C1 segment of cervical spinal cord (tissue), 14 donors: ENCODE data around the gene ANKRD44.
A peak's percentile ranks its signal among the peaks of the same experiment; 100 is the strongest.
"Not testable (repeated sequence)": the region's sequence is repeated elsewhere in the genome, so short reads cannot be mapped to it uniquely, and the experiment has no call there.

ENCODE experiments used
- DNase-seq, 14 donors: peaks; one replicate each; lab custom pipeline; 2025; lab: John Stamatoyannopoulos, UW

Gene ANKRD44

DNA sequence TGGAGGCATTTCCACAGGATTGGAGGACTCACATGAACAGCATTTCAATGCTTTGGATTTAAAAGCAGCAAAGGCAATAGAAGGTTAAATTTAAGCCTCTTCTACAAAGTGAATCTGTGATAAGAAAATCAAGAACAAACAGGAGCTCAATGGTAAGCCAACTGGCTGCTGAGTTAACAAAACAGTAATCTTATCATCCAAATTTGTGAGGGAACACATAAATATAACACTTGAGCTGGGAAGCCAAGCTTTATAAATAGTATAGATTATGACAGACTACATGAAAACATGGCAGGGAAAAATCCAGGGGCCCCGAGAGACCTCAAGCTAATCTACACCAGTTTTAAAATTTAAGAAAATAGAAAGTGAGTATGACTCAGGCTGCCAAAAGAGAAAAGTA is 275.6 kb downstream of the ANKRD44 start:
- DNase-seq, result no peak

DNA sequence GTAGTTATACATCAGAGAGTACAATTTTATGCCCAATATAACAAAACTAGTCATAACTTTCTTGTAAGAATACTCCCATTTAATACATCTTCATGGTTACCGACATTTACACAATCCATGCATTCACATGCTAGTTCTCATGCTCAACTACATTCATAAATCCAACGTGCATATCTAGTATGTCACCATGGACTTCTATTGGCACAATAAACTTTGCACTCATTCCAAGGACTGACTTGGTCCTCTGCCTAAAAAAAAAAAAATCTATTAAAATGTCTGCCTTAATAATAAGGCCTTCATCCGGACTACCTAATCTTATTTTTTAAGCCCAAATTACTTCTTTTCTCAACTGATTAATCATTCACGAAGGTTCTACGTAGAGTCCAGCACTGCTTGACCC is 276.3 kb downstream of the ANKRD44 start:
- no peak for DNase-seq

DNA sequence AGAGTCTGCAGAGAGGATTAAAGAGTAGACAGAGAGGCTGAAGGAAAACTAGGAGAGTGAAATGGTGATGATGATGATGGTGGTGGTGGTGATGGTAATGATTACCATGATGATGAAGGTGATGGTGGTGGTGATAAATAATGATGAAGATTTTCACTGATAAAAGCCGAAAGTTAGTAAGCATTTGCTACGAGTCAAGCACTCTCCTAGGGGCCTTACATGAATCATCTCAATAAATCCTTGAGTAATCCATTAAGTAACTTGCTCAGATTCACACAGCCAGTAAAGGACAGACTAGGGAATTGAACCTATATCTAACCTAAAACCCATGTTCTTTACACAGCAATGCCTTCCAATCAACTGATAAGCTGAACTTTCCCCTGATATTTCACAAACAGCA is 277.4 kb downstream of the ANKRD44 start:
- no peak for DNase-seq

DNA sequence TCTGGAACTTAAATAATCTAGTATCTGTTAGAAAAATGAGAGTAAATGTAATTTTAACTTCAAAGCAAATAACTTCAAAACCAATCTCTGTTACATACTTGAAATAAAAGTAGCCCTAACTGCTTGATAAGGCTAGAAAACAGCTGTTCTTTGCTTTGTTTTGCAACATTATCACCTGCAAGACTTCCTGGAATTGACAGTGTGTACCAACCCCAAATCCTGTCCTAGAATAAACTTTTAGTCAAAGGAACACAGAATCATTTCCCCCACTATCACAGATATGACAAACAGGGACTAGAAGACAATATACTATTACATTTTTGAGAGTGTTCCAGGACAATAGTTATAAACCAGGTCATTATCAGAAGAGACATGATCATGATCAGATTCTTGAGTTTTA is 278.8 kb downstream of the ANKRD44 start:
- no peak for DNase-seq

DNA sequence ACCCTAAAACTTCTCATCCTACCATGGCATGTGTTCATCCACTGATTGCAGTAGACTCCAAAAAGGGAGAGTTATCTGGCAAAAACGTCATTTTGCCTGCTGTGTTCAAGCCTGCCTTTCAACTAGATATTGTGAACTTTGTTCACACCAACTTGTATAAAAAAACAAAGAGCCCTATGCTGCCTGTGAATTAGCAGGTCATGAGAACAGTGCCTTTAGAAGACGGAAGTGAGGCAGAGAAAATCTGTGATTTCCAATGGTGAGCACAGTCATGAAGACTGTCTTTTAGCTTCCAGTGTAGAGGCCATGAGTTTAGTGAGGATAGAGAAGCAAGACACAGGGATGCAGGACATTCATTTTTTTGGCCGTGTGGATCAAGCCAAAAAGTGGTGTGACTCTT is 280.5 kb downstream of the ANKRD44 start:
- DNase-seq, result no peak

DNA sequence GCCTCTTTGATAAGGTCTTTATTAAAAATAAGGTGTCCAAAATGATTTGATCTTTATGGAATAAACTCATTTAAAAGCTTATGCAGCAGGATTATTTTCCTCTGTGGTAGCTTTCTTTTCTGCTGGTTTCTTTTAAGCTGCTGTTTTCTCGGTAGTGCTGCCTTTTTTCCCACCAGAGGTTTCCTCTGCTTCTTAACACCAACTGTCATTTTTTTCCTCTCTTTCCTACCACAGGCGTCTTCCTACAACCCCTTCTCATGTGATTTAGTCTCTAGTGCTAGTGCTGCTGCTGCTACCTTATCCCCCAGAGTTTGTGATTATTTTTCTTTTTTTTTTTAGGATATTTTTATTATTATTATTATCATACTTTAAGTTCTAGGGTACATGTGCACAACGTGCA is 281.9 kb downstream of the ANKRD44 start:
- DNase-seq, result no peak

DNA sequence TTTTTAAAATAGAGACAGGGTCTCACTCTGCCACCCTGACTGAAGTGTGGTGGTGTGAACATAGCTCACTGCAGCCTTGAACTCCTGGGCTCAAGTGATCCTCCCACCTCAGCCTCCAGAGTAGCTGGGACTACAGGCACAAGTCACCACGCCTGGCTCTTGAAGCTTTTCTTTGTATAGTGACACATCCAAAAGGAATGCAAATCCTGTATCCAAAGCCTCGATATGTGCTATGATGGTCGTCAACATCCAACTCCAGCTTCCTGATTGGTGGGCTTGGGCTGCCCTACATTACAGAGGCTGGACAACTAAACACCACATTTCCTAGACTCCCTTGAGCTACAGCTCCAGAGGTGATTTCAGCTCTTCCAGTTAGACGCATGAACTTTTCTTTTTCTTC is 282.4 kb downstream of the ANKRD44 start:
- no peak for DNase-seq

DNA sequence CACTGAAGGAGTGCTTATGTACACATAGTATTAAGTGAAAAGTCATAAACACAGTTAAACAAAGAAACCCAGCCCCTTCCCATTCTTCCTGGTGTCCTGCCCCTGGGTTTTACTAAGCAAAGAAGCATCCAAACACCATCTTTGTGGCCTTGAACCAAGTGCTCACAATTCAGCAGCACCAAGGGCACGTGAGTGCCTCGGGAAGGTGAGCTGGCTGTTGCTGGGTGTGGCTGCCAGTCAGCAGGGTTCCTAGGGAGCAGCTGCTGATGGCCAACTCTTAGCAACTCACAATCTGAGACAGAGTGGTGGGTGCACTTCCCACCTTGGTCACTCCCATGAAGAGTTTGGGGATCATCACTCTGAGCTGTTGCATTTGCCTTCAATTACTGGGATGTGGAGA is 286.4 kb downstream of the ANKRD44 start:
- no peak for DNase-seq

DNA sequence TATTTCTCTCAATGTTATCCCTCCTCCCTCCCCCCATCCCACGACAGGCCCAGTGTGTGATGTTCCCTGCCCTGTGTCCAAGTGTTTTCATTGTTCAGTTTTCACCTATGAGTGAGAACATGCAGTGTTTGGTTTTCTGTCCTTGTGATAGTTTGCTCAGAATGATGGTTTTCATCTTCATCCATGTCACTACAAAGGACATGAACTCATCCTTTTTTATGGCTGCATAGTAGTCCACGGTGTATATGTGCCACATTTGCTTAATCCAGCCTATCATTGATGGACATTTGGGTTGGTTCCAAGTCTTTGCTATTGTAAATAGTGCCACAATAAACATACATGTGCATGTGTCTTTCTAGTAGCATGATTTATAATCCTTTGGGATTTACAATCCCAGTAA is 289.7 kb downstream of the ANKRD44 start:
- DNase-seq, result not testable (repeated sequence)

DNA sequence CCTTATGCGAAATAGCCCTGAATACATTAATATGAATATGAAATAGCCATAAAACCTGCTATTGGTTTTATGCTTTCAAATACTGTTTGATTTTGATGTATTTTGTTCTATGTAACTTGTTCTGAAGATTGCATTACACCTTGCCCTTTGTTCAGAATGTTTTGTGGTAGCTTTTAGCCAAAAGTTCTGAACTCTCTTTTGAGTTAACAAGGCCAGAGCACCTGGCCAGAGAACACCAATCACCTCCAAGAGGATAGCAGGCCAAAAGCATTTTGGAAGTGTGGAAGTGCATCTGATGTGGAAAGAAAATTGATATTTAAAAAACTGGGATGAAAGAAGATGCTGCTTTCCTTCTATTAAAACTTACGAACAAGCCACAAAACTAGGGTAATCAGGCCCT is 297.5 kb downstream of the ANKRD44 start:
- no peak for DNase-seq

DNA sequence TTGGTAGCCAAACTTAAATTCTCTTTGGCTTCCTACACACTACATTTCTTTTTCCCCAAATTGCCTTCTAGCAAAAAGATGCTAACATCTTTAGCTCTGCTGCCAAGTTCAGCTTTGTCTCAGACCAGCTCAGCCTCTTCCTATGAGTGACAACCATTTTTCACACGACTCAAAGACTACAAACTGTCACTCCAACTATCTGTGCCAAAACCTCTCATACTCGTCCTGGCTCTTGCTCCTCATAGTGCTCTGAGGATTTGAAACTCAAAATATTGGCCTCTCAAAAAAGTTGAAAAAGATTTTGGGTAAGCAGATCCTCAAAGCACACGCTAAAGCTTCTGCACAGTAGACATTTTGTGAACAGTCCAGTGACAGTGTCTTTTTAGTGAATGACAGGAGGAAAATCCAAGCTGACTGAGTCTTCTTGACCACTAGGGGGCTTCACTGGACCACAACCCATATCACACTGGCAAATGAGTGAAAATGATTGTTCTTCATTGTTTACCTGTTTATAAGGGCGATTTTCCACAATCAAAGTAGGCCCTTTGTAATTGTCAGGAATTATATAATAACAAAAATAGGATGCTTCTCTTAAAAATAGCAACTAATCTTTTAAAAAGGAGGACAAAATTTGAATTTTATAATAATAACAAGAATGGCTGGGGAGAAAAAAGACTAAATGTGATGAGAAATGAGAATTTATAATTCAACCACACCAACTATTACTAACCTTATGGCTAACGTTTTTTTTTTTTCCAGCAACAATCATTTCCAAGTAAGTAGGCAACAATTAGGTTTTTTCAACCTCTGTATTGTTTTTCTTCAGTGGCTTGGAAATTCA is 298.6 kb downstream of the ANKRD44 start:
- DNase-seq, result peak in 7 of 14 donors; percentile 6 to 46 (median 16)

DNA sequence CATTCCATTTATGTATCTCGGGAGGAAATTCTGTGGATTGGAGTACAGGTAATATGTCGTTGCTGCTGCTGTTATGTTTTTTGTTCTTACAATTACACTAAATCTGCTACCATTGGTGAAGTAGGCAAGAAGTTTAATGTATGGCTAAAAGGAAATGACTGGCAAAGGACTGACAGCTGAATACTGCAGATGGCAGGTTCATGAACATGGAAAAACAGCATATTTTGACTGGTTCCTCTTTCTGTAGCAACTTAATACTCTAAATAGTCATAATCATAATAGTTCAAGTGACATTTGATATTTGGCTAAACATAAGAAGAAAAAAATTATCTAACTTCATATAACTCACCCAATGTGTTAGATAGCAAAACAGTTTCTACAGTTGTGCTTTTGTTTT is 299.6 kb downstream of the ANKRD44 start:
- no peak for DNase-seq

DNA sequence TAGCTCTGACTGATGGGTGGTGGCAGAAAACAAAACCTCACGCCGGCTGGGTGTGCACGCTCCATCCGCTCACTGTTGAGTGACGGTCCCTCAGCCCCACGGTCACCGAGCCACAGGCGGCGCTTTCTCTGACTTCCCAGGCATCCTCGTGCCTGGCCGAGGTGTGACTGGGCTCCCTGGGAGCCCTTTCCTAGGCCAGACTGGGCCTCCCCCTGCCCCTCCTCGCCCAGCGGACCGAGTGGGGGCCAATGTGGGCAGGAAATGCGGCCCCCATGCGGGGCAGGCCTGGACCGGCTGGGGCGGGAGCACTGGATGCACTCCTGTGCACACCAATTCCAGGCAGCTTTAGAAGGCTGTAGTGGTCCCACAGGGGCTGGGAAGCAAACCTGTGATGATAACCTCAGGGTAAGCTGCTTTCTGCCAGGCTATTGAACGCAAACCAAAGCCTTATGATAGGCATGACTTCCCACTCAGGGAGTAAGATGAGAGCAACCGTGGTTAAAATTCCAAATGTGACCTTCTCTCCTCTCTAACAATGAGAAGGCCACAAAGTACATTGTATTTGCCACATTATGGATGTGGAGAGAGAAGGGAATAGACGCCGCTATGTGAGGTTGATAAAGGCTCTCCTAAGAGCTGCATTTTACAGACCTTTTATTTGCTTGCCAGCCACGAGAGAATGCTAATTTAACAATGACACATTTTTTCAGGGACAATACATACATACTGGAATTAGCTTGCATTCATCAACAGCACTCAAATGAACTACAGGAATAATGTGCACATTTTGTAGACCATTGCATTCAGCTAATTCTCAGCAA is 300.2 kb downstream of the ANKRD44 start:
- DNase-seq, result no peak

DNA sequence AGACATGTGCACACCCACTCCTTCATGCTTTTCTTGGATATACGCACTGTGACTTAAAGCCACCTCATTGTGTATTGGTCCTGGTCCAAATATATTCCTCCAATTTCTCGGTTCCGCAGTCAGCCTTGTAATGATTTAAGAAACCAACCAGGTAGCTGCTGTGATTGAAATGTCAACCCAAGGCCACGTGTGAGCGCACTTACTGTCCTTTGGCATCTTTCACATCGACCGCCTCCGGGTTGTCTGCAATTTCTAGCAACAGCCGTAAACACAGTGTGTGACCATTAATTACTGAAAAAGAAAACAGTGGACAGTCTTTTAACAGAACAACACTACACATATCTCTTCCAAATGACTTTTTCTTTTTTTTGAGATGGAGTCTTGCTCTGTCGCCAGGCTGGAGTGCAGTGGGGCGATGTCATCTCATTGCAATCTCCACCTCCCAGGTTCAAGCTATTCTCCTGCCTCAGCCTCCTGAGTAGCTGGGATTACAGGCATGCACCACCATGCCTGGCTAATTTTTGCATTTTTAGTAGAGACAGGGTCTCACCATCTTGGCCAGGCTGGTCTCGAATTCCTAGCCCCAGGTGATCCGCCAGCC is 301.7 kb downstream of the ANKRD44 start:
- peak in 1 of 14 donors; percentile 9 for DNase-seq

DNA sequence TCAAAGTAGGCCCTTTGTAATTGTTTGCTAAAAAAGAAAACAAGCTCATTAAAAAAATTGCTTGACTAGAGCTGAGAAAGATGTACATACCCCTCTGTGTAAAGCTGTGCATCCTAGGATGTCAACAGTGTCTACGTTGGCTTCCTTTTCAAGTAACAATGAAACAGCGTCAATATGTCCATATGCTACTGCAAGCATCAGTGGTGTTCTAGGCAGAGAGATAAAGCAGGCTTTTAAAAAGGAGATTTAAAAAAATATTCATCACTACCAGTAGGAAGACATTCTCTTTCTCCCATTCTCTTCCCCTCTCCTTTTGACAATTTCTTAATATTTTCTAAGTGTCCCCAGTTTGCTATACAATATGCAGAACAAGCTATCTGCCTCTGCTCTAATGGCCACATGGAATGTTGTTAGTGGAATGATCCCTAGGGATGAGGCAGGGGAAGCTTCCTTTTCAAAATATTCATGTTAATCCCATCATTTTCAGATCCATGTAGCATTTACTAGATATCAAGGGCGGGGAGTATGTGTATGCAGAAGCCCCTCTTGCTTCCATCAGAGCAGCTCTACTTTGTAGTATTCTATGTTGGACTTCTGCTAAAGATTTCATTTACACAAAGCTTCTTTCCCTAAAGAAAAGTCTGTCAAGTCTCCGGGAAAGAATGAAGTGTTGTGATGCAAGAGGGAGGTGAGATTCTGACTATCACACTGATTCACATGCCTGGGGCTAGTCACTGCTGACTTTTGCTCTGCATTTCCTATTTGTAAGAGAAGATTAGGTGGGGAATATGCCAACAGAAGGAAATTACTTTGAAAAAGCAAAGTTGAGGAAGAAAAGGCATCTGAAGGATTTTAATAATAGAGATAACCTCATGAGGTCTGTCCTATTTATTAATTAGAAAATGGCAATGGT is 302.6 kb downstream of the ANKRD44 start:
- no peak for DNase-seq

DNA sequence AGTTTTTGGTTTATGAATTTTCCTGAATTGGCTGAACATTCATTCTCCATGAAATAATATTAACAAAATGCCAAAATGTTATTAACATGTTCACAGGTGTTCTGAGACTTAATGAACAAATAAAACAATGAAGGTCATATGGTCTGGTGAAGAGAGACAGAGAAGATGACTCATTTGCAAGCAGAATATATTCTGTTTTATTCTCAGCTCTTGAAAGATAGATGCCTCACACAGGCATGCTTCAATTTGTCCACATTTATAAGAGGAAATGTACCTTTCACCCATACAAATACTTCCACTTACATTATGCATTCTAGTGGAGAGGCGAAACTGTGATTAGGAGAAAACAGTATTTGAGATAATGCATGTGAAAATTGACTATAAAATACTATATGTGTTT is 308.7 kb downstream of the ANKRD44 start:
- DNase-seq, result no peak

DNA sequence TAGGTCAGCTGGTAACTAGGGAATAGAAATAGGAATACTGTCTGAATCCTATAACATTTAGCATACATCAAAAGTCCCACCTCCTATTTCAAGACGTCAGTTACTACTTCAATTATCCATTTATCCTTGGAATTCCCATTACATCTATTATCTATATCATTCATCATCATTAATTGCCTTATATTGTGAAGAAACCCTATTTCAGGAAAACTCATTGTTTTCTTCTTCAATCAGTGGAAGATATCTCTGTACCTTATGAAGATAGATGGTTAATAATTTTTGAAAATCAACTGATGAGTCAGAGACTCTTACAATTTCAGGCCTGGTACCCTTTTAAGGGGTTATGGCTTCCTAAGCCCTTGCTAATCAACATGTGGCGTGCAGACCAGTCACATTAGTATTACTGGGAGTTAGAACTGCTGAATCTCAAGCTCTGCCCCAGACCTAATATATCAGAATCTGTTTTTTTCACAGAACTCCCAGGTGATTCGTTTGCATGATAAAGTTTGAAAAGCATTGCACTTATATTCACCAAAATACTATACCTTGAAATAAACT is 314.7 kb downstream of the ANKRD44 start:
- DNase-seq, result no peak

DNA sequence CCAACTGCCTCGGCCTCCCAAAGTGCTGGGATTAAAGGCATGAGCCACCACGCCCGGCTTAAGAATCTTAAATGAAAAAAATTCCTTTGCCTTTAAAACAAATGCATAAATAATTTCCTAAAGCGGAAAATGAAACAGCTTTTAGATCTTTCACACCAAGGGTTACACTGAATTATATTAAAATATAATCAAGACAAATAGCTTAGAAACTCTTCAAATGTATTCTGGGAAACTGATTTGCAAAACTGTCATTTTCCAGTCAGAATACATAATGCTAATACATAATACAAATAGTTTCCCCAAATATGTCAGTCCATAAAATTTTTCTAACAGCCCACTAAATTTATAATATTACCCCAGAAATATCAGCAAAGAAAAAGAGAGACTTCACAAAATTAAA is 315.8 kb downstream of the ANKRD44 start:
- DNase-seq, result no peak

DNA sequence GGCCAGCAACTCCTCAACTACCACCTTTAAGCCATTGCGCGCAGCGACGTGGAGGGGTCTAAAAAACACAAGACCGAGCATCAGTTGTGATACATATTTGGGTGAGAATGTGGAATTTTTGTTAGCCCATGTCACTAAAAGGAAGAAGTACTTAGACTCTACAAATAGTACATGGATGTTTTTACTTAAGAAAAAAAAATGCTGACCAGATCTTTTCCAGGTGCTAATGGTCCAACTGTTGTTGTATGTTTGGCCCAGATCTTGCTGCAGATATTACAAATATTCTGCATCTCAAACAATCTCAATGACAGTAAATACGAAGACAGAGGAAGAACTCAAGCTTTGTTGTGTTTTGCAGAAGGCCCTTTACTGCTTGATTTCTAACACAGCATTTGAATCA is 317.0 kb downstream of the ANKRD44 start:
- no peak for DNase-seq

DNA sequence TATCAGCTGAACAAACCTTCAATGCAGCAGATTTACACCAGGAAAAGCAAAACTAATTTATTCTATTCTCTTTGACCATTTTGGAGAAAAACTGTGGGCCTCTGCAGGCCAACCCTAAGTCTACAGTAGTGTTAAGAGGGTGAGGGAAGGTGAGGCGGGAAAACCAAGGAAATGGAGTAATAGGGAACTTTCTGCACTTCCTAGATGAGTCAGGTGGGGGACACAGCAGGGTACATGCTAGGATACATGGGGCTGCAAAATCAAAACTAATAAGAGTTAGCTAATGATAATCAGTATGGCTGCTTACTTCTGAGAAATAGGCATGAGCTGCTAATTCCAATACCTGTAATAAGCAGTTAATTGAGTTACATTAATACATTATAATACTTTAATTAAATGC is 318.1 kb downstream of the ANKRD44 start:
- no peak for DNase-seq

DNA sequence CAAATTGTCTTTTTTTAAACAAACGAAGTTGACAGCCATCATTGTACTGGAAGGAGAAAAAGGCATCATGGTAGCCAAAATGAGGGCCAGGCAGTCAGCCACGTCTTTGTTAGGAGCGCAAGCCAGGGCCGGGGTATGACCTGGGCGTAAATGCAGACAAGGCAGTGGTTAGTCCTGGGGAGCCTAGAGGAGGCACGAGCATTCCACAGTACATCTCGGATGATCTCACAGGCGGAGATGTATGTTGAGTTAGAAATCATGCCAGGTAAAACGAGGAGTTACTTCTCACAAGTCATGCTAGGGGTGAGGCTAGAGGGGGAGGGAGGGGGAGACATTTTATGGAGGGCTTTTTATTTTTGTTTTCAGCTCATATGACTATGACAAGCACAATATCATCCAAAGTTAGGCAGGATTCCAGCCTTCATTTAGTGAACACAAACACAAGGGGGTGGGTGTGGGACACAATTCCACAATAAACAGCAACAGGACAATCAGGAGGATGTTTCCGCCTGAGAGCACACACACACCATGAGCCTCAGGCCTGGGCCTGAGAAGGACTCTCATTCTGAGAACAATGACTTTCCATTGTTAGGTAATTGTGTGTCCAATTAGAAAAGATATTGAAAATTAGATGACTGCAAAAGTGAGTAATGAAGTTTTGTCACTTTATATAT is 319.7 kb downstream of the ANKRD44 start:
- no peak for DNase-seq
